ENCODE results near the gene ANK3.

- TF ChIP-seq, protein P1, sequence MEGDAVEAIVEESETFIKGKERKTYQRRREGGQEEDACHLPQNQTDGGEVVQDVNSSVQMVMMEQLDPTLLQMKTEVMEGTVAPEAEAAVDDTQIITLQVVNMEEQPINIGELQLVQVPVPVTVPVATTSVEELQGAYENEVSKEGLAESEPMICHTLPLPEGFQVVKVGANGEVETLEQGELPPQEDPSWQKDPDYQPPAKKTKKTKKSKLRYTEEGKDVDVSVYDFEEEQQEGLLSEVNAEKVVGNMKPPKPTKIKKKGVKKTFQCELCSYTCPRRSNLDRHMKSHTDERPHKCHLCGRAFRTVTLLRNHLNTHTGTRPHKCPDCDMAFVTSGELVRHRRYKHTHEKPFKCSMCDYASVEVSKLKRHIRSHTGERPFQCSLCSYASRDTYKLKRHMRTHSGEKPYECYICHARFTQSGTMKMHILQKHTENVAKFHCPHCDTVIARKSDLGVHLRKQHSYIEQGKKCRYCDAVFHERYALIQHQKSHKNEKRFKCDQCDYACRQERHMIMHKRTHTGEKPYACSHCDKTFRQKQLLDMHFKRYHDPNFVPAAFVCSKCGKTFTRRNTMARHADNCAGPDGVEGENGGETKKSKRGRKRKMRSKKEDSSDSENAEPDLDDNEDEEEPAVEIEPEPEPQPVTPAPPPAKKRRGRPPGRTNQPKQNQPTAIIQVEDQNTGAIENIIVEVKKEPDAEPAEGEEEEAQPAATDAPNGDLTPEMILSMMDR (IDR thresholded peaks at IDR 0.05), result peak in 1 of 4 experiments; percentile 39
- TF ChIP-seq EP300 (IDR thresholded peaks at IDR 0.05), result no peak
- no peak for TF ChIP-seq POLR2A (IDR thresholded peaks at IDR 0.05)
Observed at GRCh38 chr10:60032723-60033122, 357.0 kb downstream of the ANK3 start.

Measured in sigmoid colon (tissue), 4 donors.